PC-3 (cell line): ENCODE measurements around the gene VEGFA. TPM values are rescaled to one million over a fixed set of nuclear protein-coding genes. Genes with fewer than 3 reads are reported as not detected.

Experiments used
- ATAC-seq: fragments of 200-7000 bp; cut with Tn5 transposase; 2 replicates; pipeline ENCODE4 v1.9.1; 2020; ENCODE audit warnings: mild to moderate bottlenecking, moderate library complexity
- BruUV-seq: library from RNA; stranded (reverse); fragments of 400-500 nt; replicated peaks from 2 replicates; lab custom pipeline; 2021; lab: Mats Ljungman, UMichigan
- CTCF ChIA-PET: fragments of 300-600 bp; sonication (Branson Sonifier 250); formaldehyde crosslinking; loops from one replicate; lab custom pipeline; 2022; ENCODE audit warnings: antibody characterized with exemption; lab: Charles Lee
- POLR2A ChIA-PET: fragments of 300-600 bp; sonication (Branson Sonifier 250); formaldehyde crosslinking; loops from one replicate; lab custom pipeline; 2022; ENCODE audit warnings: antibody characterized with exemption; ENCODE audit not compliant: unreplicated experiment; lab: Charles Lee
- DNase-seq: peaks from one replicate; pipeline ENCODE4 v3.0.0-alpha.2; 2015
- H2AFZ ChIP-seq: fragments of 300-600 bp; sonication (generic); 2 replicates; pipeline ENCODE4 v1.6.0; 2016; ENCODE audit warnings: antibody characterized with exemption, low read length
- H3F3A ChIP-seq: fragments of 300-600 bp; sonication (generic); one replicate; pipeline ENCODE4 v1.6.0; 2017; ENCODE audit warnings: antibody characterized with exemption, low read length, control low read depth, mild to moderate bottlenecking; ENCODE audit not compliant: unreplicated experiment
- H3K27ac ChIP-seq: fragments of 300-600 bp; sonication (generic); 2 replicates; pipeline ENCODE4 v1.5.1; 2016; ENCODE audit warnings: mild to moderate bottlenecking, low read length
- H3K27me3 ChIP-seq: fragments of 300-600 bp; sonication (generic); 2 replicates; pipeline ENCODE4 v1.6.1; 2016; ENCODE audit warnings: low read length, mixed read lengths
- H3K36me3 ChIP-seq: fragments of 300-600 bp; sonication (generic); 2 replicates; pipeline ENCODE4 v1.6.1; 2016; ENCODE audit warnings: low read depth, mixed run types, low read length, mixed read lengths
- H3K4me1 ChIP-seq: fragments of 300-600 bp; sonication (generic); 2 replicates; pipeline ENCODE4 v1.5.1; 2016; ENCODE audit warnings: low read length; ENCODE audit not compliant: insufficient read depth
- H3K4me2 ChIP-seq: fragments of 300-600 bp; sonication (generic); 2 replicates; pipeline ENCODE4 v1.6.0; 2016; ENCODE audit warnings: low read length
- H3K4me3 ChIP-seq: fragments of 300-600 bp; sonication (generic); 2 replicates; pipeline ENCODE4 v1.5.1; 2016; ENCODE audit warnings: mild to moderate bottlenecking, low read length, mixed read lengths
- H3K79me2 ChIP-seq: fragments of 300-600 bp; sonication (generic); 2 replicates; pipeline ENCODE4 v1.6.1; 2017; ENCODE audit warnings: low read length, mixed read lengths
- H3K9ac ChIP-seq: fragments of 300-600 bp; sonication (generic); 2 replicates; pipeline ENCODE4 v1.6.0; 2016; ENCODE audit warnings: mild to moderate bottlenecking, low read length
- H3K9me2 ChIP-seq: fragments of 300-600 bp; sonication (generic); replicated peaks from 2 replicates; pipeline ENCODE4 v1.6.1; 2016; ENCODE audit warnings: mixed run types, low read length, mixed read lengths
- H3K9me3 ChIP-seq: fragments of 300-600 bp; sonication (generic); 2 replicates; pipeline ENCODE4 v1.6.1; 2016; ENCODE audit warnings: low read length, mixed read lengths
- H4K20me1 ChIP-seq: fragments of 300-600 bp; sonication (generic); 2 replicates; pipeline ENCODE4 v1.6.1; 2016; ENCODE audit warnings: low read length, mixed read lengths
- EZH2 ChIP-seq: fragments of 300-600 bp; sonication (generic); IDR thresholded peaks from one replicate; pipeline ENCODE4 v1.6.1; 2017; ENCODE audit warnings: antibody characterized with exemption, mild to moderate bottlenecking, low read length; ENCODE audit not compliant: unreplicated experiment
- EZH2phosphoT487 ChIP-seq: fragments of 300-600 bp; sonication (generic); IDR thresholded peaks from 2 replicates; pipeline ENCODE4 v1.6.1; 2018; ENCODE audit warnings: mild to moderate bottlenecking, antibody characterized with exemption, low read length, borderline replicate concordance
- intact Hi-C: fragments of 100-400 bp; cut with micrococcal nuclease; formaldehyde crosslinking; loops from 2 replicates; pipeline ENCODE4 v1.9.0; 2023
- total RNA-seq: library from RNA; depleted of rRNA; stranded (reverse); fragments of >200 nt; gene quantifications from 2 replicates; pipeline ENCODE4 v1.2.3, GENCODE V29; 2014
- TF ChIP-seq, protein P1 (sequence below): fragments of 300-600 bp; sonication (generic); conservative IDR thresholded peaks from 2 replicates; pipeline ENCODE4 v1.5.1; 2017; ENCODE audit warnings: antibody characterized with exemption, low read depth, mild to moderate bottlenecking, low read length

Gene VEGFA
- total RNA-seq, 1 experiment from 2014 or later = 146 TPM

DNA sequence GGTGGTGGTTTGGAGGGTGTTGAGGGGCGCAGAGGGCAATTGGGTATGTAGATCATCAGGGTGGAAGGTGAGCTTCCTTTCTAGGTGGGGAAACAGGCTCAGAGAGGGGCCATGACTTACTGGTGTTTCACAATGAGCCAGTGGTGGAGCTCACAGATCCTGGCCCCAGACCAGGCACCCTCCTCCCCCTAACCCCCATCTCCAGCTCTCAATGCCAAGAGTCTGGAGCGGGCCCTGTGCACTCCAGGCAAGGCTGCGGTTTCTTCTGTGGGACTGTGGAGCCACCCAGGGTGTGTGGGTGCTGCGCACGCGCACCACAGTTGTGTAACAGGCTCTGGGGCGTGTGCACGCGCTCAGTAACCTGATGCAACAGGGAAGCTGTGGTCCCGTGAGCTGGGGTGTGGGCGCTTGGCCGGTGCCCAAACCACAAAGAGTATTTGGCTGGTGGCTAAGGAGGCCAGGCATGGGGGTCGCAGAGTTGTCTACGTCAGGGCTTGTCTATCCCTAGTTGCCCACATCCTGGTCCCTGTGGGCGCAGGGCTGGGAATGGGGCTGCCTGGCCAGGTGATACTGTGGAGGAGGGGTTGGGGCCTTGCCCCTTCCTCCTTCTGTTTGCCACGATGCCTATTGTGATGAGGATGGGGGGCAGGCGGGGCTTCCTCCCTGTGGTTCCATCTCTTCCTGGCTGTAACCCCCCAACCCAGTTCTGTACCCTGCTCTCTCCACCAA is 44.9 kb upstream of the VEGFA start:
- ATAC-seq = peak; percentile 80
- peak overlapping the region; percentile 75 for H3K4me2 ChIP-seq
- no peaks in the 10 kb centered on the region for H3F3A ChIP-seq
- TF ChIP-seq EZH2 = no peak
- peak; percentile 80 for TF ChIP-seq EZH2phosphoT487
- H3K4me3 ChIP-seq = no peak overlapping the region
- POLR2A ChIA-PET = no interaction called here
- no TSS peak for BruUV-seq
- intact Hi-C loops = loop anchor here (1.0 to 10.0 kb wide), 3 partner anchors 50 to 354 kb away; partner anchors contain the start of gene VEGFA
- H3K27me3 ChIP-seq = no peaks in the 10 kb centered on the region
- no peaks in the 10 kb centered on the region for H3K79me2 ChIP-seq
- no peak overlapping the region for H2AFZ ChIP-seq
- H3K4me1 ChIP-seq = peaks cover 30% of the 10 kb centered on the region
- H3K9ac ChIP-seq = no peak overlapping the region
- H3K9me3 ChIP-seq = no peaks in the 10 kb centered on the region
- H3K27ac ChIP-seq = no peak overlapping the region
- no peaks in the 10 kb centered on the region for H3K9me2 ChIP-seq
- CTCF ChIA-PET = interaction anchor here (0.6 to 1.7 kb wide), 2 partner anchors 14 to 45 kb away, joined by 6 to 10 read pairs; partner anchors contain the start of gene VEGFA
- H3K36me3 ChIP-seq = no peaks in the 10 kb centered on the region
- peak; percentile 88 for DNase-seq
- no peaks in the 10 kb centered on the region for H4K20me1 ChIP-seq

- H3K79me2 ChIP-seq = no peaks in the 10 kb centered on the region
- H3K9ac ChIP-seq = no peak overlapping the region
- peaks cover 30% of the 10 kb centered on the region for H3K4me1 ChIP-seq
- H3K4me2 ChIP-seq = peak overlapping the region; percentile 75
- TF ChIP-seq EZH2phosphoT487 (no peak), EZH2 (no peak)
- TF ChIP-seq, protein P1, sequence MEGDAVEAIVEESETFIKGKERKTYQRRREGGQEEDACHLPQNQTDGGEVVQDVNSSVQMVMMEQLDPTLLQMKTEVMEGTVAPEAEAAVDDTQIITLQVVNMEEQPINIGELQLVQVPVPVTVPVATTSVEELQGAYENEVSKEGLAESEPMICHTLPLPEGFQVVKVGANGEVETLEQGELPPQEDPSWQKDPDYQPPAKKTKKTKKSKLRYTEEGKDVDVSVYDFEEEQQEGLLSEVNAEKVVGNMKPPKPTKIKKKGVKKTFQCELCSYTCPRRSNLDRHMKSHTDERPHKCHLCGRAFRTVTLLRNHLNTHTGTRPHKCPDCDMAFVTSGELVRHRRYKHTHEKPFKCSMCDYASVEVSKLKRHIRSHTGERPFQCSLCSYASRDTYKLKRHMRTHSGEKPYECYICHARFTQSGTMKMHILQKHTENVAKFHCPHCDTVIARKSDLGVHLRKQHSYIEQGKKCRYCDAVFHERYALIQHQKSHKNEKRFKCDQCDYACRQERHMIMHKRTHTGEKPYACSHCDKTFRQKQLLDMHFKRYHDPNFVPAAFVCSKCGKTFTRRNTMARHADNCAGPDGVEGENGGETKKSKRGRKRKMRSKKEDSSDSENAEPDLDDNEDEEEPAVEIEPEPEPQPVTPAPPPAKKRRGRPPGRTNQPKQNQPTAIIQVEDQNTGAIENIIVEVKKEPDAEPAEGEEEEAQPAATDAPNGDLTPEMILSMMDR = no peak
- H3K36me3 ChIP-seq = no peaks in the 10 kb centered on the region
- ChIA-PET POLR2A (no interaction called here), CTCF (interaction anchor here (0.6 to 1.7 kb wide), 2 partner anchors 13 to 44 kb away, joined by 6 to 10 read pairs; partner anchors contain the start of gene VEGFA)
- ATAC-seq (no peak), DNase-seq (no peak)
- intact Hi-C loops = loop anchor here (10.0 kb wide), 2 partner anchors 49 to 61 kb away; partner anchors contain the start of gene VEGFA
- H3K9me2 ChIP-seq = no peaks in the 10 kb centered on the region
- H3K27ac ChIP-seq = no peak overlapping the region
- no peaks in the 10 kb centered on the region for H4K20me1 ChIP-seq
- H3K27me3 ChIP-seq = no peaks in the 10 kb centered on the region
- BruUV-seq = TSS peak; percentile 44
- H2AFZ ChIP-seq = no peak overlapping the region
- H3K9me3 ChIP-seq = peaks cover 3% of the 10 kb centered on the region; the same call in 1 of the 2 replicates
- no peak overlapping the region for H3K4me3 ChIP-seq
- H3F3A ChIP-seq = no peaks in the 10 kb centered on the region
Observed at GRCh38 chr6:43725643-43726580, 44.1 kb upstream of the VEGFA start.

- Histone ChIP-seq H3K36me3 (no peaks in the 10 kb centered on the region), H3K9me2 (no peaks in the 10 kb centered on the region), H3K4me3 (no peak overlapping the region), H3K79me2 (no peaks in the 10 kb centered on the region), H3K9ac (no peak overlapping the region), H3K4me1 (peaks cover 30% of the 10 kb centered on the region), H4K20me1 (no peaks in the 10 kb centered on the region), H3K4me2 (no peak overlapping the region), H3K27me3 (no peaks in the 10 kb centered on the region), H3K9me3 (peaks cover 8% of the 10 kb centered on the region; the same call in 1 of the 2 replicates), H3K27ac (no peak overlapping the region), H3F3A (no peaks in the 10 kb centered on the region), H2AFZ (no peak overlapping the region)
- DNase-seq (no peak), ATAC-seq (no peak)
- TF ChIP-seq EZH2phosphoT487 (no peak), EZH2 (no peak)
- TF ChIP-seq, protein P1 = no peak
- POLR2A ChIA-PET = no interaction called here
- intact Hi-C loops = loop anchor here (10.0 kb wide), 2 partner anchors 47 to 63 kb away; partner anchors contain the start of gene VEGFA
- no TSS peak for BruUV-seq
- CTCF ChIA-PET = no interaction called here
Observed at GRCh38 chr6:43727634-43728033, 42.4 kb upstream of the VEGFA start.
